ENCODE measurements around the gene CDH2.

The CDH2 gene

DNA sequence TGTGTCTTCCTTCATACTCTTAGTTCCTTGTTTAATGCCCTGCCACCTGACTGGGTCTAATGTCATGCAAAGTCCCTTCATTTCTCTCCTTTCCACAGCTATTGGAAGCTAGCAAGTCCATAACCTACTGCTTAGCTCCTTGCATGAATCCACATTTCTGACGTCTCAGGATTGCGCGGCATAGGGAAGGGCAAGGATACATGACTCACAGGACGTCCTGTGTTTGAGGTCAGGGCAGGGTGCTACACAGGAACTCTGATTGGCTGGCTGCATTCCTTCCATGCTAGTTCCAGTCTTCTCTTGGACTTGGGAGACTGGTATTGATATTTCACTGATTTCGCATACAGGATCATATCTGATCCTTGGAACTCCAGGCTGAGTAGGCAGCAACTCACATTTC is 137.9 kb downstream of the CDH2 start:
- no peak for DNase-seq

GRCh38 chr18:28036488-28036887 is 140.4 kb downstream of the CDH2 start:
- DNase-seq: no peak

DNA sequence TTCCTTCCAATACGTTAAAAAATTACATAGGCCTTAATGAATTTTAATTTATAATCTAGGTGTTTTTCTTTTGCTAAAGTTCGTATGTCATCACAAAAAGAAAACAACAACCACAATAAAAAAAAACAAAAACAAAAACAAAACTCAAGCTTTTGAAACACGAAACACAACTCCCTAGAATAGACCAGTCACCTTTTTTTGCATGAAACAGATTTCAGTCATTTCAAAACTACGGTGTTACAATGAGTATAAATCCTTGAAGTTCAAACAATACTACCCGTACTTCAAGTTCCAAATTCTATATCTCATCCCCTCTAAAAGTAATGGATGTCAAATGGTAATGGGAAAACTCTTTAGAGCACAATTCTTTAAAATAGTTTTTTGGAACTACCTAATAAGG is 142.4 kb downstream of the CDH2 start:
- no peak for DNase-seq

DNA sequence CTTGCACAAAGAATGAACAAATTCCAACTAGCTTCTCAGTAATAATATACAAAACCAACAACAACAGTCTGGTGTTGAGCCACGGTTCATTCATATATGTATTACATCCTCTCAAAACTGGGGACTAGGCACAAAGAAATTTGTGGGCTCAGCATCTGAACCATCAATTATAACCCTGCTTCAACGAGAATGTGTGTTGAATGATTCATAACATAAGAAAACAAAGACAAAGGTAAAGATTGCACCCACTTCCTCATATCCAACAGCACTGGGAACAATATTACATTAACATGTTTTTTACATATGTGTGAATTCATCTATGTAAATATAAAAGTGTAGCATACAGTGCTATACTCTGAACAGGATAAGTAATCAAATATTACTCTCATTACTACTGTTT is 144.8 kb downstream of the CDH2 start:
- DNase-seq: no peak

- DNase-seq: no peak
Observed at GRCh38 chr18:28030458-28030857, 146.5 kb downstream of the CDH2 start.

DNA sequence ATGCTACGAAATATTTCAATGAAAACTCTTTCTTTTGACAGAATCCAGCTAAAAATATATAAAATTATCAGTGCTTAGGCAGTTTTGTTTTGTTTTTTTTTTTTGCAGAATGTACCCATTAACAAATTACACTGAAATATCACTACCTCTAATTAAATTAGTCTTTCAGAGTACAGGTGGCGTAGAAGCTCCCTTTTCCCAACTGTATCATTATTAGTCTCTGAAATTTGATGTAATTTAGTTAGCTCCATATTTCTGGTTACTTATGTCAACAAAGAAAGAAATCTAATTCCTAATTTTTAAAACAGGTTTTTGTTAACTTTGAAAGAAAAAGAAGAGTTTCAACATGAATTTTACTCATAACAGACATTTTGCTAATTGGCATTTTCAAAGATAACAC is 149.2 kb downstream of the CDH2 start:
- DNase-seq: no peak

- no peak for DNase-seq
Observed at GRCh38 chr18:28019425-28020108, 157.4 kb downstream of the CDH2 start.

DNA sequence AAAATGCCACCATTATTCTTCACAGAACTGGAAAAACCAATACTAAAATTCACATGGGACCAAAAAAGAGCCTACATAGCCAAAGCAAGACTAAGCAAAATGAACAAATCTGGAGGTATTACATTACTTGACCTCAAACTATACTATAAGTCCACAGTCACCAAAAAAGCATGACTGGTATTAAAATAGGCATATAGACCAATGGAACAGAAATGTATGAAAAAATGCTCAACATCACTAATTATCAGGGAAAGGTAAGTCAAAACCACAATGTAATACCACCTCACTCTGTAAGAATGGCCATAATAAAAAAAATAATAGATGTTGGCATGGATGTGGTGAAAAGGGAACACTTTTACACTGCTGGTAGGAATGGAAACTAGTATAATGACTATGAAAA is 158.6 kb downstream of the CDH2 start:
- DNase-seq: no peak

DNA sequence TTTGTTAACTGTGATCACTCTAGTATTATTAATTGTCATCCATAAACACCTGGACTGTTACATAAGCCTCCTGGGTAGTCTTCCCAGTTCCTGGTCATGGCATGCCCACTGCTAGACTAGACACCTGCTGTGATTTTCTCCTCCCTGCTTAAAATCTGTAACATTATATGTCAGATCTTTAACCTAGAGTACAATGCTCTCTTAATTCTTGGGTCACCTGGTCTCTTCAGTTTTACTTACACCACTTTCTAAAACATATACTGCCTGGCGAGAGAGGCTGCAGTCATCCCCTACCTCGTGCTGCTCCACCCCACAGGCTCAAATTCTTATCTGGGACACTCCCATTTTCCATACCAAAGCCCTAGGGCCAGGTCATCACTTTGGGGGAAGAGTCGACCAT is 161.3 kb downstream of the CDH2 start:
- DNase-seq: no peak

GRCh38 chr18:28013066-28013465 is 163.9 kb downstream of the CDH2 start:
- no peak for DNase-seq

- no peak for DNase-seq
Observed at GRCh38 chr18:28012336-28012735, 164.6 kb downstream of the CDH2 start.

GRCh38 chr18:28009589-28009988 is 167.3 kb downstream of the CDH2 start:
- DNase-seq: no peak

- no peak for DNase-seq
Observed at GRCh38 chr18:28007841-28008240, 169.1 kb downstream of the CDH2 start.

DNA sequence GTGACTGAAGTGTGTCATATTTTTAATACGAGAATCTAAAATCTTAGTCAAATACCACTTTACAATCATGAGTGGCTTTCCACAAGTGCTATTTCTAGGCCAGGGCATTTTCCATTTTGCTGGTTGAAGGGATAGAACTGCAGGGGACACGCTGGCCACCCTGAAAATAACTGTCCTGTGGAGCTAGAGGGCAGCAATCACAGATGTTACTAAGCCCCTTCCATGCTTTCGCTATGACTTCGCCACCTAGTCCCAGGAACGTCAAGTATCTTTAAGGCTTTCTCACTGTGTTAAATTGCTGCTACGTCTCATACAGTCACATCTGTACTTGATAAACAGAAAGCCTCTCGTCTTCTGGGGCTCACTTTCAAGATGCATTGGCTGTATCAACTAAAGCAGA is 171.8 kb downstream of the CDH2 start:
- DNase-seq: no peak

DNA sequence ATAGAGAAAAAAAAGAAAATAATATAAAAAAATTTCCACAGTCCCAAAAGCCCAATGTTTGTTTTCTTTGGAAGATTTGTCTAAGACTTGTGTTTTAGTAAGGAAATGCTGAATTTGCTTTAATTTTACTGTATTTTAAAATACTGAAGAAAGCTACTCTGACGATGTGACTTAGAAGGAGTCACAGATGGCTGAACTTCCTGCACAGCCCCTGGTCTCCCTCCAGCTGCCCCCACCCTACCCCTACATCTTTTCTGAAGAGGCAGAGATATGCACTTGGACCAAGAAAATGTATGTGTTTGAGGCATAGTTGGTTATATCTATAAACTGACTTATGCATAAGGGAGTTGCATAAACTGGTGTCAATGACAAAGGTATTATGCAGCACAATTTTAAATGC is 172.3 kb downstream of the CDH2 start:
- DNase-seq: no peak

DNA sequence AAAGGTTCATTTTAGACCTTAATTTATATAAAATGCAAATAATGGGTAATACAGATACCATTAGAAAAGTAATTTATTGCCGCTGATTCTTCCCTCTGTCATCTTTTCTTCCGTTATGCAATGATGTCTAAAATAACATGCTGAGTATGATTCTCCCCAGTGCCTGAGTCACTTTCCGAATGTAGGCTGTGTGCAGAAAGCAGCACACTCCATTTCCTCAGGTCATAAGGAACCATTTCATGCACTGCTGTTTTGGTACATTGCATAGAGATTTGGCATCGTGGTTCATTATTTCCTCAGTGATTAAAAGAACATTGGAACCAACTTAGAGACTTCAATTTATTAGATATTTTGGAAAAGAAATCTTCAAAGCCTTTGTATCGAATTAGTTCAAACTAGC is 173.5 kb downstream of the CDH2 start:
- DNase-seq: no peak

DNA sequence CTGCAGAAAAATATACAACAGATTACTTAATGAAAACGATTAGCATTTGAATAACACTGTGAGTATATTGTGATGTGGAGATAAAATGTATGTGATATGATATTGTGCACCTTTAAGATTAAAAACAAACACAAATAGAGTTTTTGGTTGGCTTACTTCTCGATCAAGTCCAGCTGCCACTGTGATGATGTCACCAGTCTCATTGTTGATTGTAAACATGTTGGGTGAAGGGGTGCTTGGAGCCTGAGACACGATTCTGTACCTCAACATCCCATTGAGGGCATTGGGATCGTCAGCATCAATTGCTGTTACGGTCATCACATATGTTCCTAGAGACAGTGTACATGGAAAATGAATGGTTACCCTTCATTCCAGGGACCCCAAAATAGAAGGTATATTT is 174.1 kb downstream of the CDH2 start:
- DNase-seq: no peak

DNA sequence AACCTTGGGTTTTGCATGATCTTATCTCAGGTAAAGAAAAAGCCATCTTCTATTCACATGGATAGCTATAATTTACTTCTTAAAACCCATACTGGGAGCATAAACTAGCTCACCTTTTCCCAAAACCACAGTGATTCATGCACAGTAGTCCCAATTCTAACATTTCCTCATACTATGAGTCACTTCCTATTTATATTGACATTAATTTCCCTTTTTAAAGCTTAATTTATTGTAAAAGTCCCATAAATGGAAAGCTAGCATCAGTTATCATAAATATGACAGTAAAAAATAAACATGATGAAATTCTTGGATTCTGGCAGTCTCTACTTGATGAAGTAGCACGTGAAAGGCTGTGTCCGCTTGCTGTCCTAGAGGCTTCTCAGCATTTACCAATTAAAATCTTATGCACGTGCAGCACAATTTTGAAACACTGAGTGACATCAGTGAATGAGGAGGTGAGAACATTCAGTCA is 180.1 kb downstream of the CDH2 start:
- no peak for DNase-seq

DNA sequence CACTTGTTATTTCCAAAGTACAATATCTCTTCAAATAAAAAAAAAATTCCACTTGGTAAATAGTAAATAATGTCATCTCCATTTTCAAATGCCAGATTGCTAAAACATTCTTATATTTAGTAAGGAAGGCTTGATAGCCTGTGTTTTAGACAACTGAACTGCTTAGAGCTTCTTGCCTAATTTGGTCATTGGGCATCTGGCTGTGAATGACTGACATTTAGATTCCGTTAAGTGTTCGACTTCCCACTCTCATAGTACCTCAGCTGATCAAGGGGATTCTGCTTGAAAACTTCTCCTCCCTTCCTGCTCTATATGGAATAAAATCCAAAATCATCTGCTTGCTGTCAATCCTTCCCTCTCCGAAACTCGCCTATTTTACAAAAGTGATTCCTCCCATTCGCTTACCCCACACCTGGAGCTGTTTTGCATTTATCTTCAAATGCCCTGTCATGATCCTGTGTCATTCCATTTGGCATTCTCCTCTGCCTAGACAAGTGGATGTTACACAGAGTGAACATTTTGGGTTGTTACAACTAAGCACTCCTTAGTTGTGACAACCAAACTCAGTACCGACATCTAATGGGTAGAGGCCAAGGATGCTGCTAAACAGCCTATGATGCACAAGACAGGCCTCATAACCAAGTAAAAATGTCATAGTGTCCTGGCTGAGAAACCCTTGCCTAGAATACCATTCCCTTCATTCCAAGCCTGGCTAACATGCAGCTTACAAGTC is 181.0 kb downstream of the CDH2 start:
- no peak for DNase-seq

- DNase-seq: no peak
Observed at GRCh38 chr18:27994571-27994970, 182.4 kb downstream of the CDH2 start.

DNA sequence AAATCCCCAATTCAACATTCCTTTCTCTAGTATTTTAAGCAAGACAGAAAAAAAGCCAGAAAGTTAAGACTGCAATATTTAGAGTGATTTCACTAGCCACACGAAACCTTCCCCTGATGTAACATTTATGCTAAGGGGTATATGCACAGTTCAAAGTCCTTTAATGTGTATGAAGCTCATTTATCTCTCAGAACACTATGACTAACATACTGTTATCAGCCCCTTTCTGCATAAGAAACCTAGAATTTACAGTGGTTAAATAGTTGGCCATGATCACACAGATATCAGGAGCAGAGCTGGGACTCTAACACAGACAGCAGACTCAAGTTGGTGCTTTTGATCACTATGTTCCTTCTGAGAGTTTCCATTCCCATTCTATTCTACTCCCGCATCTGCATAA is 185.5 kb downstream of the CDH2 start:
- no peak for DNase-seq

DNA sequence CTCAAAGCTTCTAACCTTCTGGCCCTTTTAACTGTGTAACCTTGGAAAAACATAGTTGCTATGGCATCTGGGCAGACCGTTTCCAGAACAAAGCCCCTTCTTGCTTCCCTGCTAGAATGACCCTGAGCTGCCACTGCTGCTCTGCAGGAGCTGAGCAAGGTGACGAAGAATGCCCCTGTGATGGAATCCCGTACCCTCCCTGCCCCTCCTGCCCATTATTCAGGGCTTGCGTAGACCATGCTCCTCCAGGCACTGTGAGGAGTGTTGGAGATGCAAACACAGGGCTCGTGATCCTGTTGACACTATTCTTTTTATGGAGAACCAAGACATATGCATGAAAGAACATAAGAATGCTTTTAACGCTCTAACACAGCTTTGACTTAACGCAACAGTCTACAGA is 191.1 kb downstream of the CDH2 start:
- no peak for DNase-seq

DNA sequence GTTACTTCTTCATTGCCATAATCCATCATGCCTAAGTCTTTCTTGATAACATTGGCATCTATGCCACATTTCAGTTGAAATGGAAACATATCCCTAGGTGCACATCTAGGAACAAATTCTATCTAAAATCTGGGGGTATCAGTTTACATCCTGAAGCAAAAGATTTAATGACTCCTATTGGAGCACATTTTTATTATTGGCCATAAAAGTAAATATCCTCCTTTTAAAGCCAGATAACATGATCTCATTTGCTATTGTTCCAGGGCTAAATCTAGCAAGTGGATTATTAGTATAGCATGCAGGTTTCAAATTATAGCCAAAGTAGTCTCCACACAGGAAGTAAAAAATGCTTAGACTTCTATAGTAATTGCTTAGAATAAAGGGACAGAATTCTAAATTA is 193.2 kb downstream of the CDH2 start:
- no peak for DNase-seq

GRCh38 chr18:27976806-27977408 is 200.0 kb downstream of the CDH2 start:
- DNase-seq: no peak

Measured in activated CD8-positive, alpha-beta memory T cell treated with anti-CD3 and anti-CD28 coated beads, Interleukin-2, amount 50 U/mL, for 48 hours (primary cell).